ENCODE data around the gene ZNF296.

Gene ZNF296

DNA sequence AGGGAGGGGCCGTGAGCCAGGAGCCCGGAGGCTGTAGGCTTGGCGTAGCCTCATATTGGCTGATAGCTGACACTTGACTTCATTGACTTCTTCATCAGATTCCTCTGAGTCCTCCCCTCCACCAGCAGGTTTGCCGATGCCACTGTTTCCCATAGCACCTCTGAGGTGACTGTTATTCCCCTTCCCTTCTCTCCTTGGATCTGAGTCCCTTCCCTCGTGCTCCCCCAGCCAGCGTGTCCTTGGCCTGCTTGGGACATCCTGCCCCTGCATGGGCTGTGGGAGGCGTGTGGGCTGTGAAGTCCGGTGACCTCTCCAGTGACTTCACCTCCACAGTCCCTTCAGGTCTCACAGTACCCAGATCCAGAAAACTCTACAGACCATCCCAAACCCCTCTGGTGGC is 25.5 kb upstream of the ZNF296 start:
- no peak for DNase-seq (ENCODE audit: extremely low read depth, low read depth)
- TF ChIP-seq, protein P1, sequence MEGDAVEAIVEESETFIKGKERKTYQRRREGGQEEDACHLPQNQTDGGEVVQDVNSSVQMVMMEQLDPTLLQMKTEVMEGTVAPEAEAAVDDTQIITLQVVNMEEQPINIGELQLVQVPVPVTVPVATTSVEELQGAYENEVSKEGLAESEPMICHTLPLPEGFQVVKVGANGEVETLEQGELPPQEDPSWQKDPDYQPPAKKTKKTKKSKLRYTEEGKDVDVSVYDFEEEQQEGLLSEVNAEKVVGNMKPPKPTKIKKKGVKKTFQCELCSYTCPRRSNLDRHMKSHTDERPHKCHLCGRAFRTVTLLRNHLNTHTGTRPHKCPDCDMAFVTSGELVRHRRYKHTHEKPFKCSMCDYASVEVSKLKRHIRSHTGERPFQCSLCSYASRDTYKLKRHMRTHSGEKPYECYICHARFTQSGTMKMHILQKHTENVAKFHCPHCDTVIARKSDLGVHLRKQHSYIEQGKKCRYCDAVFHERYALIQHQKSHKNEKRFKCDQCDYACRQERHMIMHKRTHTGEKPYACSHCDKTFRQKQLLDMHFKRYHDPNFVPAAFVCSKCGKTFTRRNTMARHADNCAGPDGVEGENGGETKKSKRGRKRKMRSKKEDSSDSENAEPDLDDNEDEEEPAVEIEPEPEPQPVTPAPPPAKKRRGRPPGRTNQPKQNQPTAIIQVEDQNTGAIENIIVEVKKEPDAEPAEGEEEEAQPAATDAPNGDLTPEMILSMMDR (IDR thresholded peaks at IDR 0.05; ENCODE audit: low read depth, low read length): no peak

DNA sequence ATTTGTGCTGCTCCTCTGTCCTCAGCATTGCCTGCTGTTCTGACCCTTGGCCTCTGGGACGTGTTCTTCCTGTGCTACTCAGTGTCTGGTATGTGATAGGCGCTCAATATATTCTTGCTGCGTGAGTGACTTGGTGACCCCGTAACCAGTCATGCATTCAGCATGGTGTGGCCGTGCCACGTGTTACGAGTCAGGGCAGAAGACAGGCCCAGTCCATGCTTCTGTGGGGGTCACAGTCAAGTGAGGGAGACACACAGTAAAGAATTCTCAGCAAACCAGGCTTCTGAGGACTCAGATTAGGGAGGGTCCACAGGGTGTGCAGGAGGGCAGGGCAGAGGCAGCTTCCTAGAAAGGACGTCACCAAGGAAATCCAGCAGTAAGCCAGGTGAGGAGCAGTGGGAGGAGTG is 24.6 kb upstream of the ZNF296 start:
- DNase-seq (ENCODE audit: extremely low read depth, low read depth): no peak
- TF ChIP-seq, protein P1 (IDR thresholded peaks at IDR 0.05; ENCODE audit: low read depth, low read length): no peak

DNA sequence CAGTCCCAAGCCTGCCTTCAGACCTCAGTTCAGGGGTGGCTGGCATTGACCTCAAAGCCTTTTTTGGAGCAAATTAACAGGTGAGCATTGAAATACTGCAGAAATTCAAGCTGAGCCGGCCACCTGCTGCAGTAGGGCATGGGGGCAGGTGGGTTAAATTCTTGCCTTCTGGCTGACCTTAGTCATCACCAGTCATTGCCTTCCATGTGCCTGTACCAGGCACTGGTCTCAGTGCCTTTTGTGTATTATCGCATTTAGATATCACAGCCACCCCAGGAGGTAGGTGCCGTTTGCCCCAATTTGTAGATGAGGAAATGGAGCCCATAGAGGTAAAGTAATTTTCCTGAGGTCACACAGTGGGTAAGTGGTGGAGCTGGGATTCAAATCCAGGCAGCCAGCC is 23.9 kb upstream of the ZNF296 start:
- TF ChIP-seq, protein P1 (IDR thresholded peaks at IDR 0.05; ENCODE audit: low read depth, low read length): no peak
- no peak for DNase-seq (ENCODE audit: extremely low read depth, low read depth)

DNA sequence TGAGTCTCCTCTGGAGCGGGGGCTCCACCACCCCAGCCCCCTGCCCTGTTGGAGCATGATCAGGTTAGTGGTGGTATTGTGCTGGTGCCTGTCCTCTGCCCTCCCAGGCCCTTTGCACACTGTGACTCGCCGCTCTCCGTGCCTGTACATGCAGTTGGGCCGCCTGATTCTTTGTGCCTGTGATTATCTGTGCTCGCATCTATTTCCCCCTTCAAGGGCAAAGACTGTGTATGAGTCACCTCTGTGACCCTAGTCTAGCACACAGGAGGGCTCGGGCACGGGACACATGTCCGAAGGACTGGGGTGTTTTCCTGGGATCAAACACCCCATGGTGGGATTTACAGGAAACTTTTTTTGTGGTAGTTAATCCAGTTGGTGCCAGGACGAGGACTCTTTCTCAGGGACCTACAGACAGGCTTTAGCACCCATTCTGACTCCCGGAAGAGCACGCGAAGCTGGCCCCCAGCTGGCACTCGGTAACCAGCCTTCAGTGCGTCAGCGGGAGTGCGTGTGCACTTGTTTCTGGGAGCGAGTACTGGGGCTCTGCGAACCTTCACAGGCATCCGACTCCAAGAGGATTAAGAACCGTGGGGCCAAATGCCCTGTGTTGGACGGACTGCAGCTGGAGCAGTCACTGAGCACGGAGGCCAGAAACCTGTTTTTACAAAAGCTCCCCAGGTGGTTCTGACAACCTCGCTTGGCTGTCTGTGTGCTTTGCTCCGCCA is 23.4 kb upstream of the ZNF296 start:
- no peak for DNase-seq (ENCODE audit: extremely low read depth, low read depth)
- TF ChIP-seq, protein P1 (IDR thresholded peaks at IDR 0.05; ENCODE audit: low read depth, low read length): no peak

DNA sequence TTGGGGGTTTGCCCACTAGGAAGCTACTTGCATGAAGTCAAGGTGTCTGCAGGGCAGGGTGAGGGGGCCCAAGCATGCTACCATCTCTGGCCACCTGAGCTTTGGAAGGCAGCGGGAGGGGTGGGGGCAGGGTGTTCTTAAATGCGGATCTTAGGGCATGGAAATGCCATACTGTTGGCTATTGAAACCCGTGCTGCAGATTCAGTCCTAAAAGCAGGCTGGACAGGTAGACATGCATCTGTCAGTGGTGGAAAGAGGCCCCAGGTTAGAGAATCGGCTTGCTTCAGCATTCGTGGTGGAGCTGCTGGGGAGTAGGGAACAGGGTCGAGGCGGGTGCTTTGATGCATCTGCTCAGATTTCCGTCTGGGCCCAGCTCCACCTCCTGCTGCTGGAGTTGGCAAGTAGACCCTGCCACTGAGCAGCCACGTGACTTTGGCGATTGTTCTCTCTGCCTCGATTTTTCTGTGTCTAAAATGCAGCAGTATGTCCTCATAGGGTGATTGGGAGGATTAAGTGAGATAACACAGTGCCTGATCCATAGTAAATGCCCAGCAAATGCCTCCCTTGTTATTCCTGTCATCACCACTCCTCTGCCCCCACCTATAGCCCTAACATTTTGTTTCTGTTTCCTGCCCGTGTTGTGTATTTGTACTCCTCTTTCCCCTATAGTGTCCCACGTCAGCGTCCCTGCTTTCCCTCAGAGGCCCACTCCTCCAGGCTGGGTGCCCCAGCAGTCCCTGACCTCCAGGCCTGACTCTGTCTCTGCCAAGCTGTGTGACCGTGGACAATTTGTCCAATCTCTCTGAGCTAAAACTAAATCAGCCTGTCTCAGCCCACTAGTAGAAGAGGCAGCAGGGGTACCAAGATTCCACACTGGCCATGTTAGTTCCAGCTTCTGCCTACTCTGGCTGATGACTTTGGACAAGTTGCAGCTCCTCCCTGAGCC is 22.5 kb upstream of the ZNF296 start:
- no peak for DNase-seq (ENCODE audit: extremely low read depth, low read depth)
- TF ChIP-seq, protein P1 (IDR thresholded peaks at IDR 0.05; ENCODE audit: low read depth, low read length): no peak

DNA sequence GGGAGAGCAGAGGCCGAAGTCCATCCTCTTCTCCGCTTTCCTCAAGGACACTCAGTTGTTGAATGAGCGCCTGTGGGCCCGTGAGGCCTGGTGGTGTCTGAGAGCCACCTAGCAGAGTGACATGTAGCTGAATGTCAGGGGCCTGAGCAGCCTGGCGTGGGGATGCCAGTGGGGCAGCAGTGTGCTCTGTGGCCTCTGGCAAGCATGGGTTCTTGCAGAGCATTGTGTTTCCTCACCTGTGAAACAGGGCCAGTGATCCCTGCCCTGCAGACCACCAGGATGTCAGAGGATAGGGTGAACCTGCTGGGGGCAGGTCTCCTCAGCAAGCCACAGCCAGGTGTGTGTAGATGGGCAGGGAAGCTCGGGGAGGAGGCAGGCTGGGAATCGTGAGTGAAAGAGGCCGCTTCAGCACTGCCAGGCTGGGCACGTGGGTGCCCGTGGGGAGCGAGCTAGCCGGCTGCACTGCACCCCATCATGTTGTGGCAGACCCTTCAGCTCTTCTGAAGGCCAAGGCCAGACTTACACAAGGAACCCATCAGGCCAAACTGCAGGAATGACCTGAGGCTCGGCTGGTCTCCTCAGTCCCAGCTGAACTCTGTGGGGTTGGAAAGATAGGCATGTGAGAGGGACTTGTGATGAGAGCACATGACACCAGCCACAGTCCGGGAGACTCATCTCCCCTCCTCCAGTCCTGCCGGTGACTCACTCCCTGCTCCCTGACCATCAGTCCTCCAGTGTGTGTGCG is 21.7 kb upstream of the ZNF296 start:
- peak; percentile 65 for DNase-seq (ENCODE audit: extremely low read depth, low read depth)
- TF ChIP-seq, protein P1 (IDR thresholded peaks at IDR 0.05; ENCODE audit: low read depth, low read length): no peak

Data from AG09319 (cell line).